Cardiac muscle cell (in vitro differentiated cells and primary cell): ENCODE data around the gene SPCS1. TPM values are rescaled to one million over a fixed set of nuclear protein-coding genes. Genes with fewer than 3 reads are reported as not detected.

ENCODE experiments used
- DNase-seq, 2 donors: peaks; one replicate each; pipeline versions ENCODE4 v3.0.0 to v3.0.0-alpha.2; 2010 to 2017; ENCODE audit warnings: low read depth in 1 of 2, low spot score in 1 of 2
- H3K27ac ChIP-seq: fragments of 200-600 bp; sonication (generic); 2 replicates; pipeline ENCODE4 v1.5.1; 2016
- H3K27me3 ChIP-seq: fragments of 200-600 bp; sonication (generic); 2 replicates; pipeline ENCODE4 v1.6.0; 2016; ENCODE audit warnings: control low read depth
- H3K36me3 ChIP-seq: fragments of 200-600 bp; sonication (generic); 2 replicates; pipeline ENCODE4 v1.5.1; 2016; ENCODE audit warnings: control low read depth
- H3K4me1 ChIP-seq: fragments of 200-600 bp; sonication (generic); 2 replicates; pipeline ENCODE4 v1.8.1; 2017; ENCODE audit warnings: low read depth, mild to moderate bottlenecking, mixed run types
- H3K4me3 ChIP-seq: fragments of 200-600 bp; sonication (generic); 2 replicates; pipeline ENCODE4 v1.5.1; 2016; ENCODE audit warnings: mild to moderate bottlenecking
- H3K9me3 ChIP-seq: fragments of 200-600 bp; sonication (generic); 2 replicates; pipeline ENCODE4 v1.5.1; 2017; ENCODE audit warnings: low read depth, mild to moderate bottlenecking, control low read depth
- CTCF ChIP-seq: IDR thresholded peaks from 2 replicates; pipeline ENCODE4 v1.5.1; 2012; ENCODE audit warnings: low read depth, mild to moderate bottlenecking, low read length
- polyA plus RNA-seq: library from polyadenylated mRNA; unstranded; fragments of >200 nt; fragmentation: Nextera tagmentation; extraction: Ambion mirVana; gene quantifications from 2 replicates; pipeline ENCODE4 v1.2.1, GENCODE V29; 2016
- total RNA-seq: library from RNA; depleted of rRNA; stranded (reverse); fragments of >200 nt; gene quantifications from 2 replicates; pipeline ENCODE4 v1.2.3, GENCODE V29; 2016

SPCS1 gene
- total and polyA plus RNA-seq, 2 experiments from 2014 or later = 103 to 234 TPM

GRCh38 chr3:52696830-52697631 lies 8.9 kb upstream of the SPCS1 start:
- no peaks in the 10 kb centered on the region for H3K27me3 ChIP-seq
- no peak for DNase-seq
- H3K36me3 ChIP-seq = peaks cover 58% of the 10 kb centered on the region
- no peaks in the 10 kb centered on the region for H3K9me3 ChIP-seq
- TF ChIP-seq CTCF = no peak
- H3K4me1 ChIP-seq = no peaks in the 10 kb centered on the region
- no peak overlapping the region for H3K4me3 ChIP-seq
- H3K27ac ChIP-seq = no peak overlapping the region

- no peak overlapping the region for H3K27ac ChIP-seq
- no peaks in the 10 kb centered on the region for H3K9me3 ChIP-seq
- H3K27me3 ChIP-seq = no peaks in the 10 kb centered on the region
- no peak for TF ChIP-seq CTCF
- DNase-seq = no peak
- peaks cover 54% of the 10 kb centered on the region for H3K36me3 ChIP-seq
- H3K4me3 ChIP-seq = no peak overlapping the region
- H3K4me1 ChIP-seq = no peaks in the 10 kb centered on the region
Measured at GRCh38 chr3:52697632-52697965, 8.3 kb upstream of the SPCS1 start.

GRCh38 chr3:52703341-52703740 lies 2.6 kb upstream of the SPCS1 start:
- H3K4me3 ChIP-seq = no peak overlapping the region
- TF ChIP-seq CTCF = no peak
- H3K27ac ChIP-seq = no peak overlapping the region
- H3K36me3 ChIP-seq = peaks cover 8% of the 10 kb centered on the region
- no peaks in the 10 kb centered on the region for H3K9me3 ChIP-seq
- no peak for DNase-seq
- H3K27me3 ChIP-seq = no peaks in the 10 kb centered on the region
- H3K4me1 ChIP-seq = peaks cover 6% of the 10 kb centered on the region

- Histone ChIP-seq H3K9me3 (no peaks in the 10 kb centered on the region), H3K36me3 (peaks cover 7% of the 10 kb centered on the region), H3K27ac (peak overlapping the region; percentile 82), H3K4me1 (peaks cover 6% of the 10 kb centered on the region), H3K27me3 (no peaks in the 10 kb centered on the region), H3K4me3 (peak overlapping the region; percentile 97)
- DNase-seq = peak; percentile 10 to 26
- no peak for TF ChIP-seq CTCF
Measured at GRCh38 chr3:52704611-52705437, 1.1 kb upstream of the SPCS1 start.

- Histone ChIP-seq H3K9me3 (no peaks in the 10 kb centered on the region), H3K4me1 (peaks cover 6% of the 10 kb centered on the region), H3K27me3 (no peaks in the 10 kb centered on the region), H3K36me3 (peaks cover 7% of the 10 kb centered on the region), H3K4me3 (peak overlapping the region; percentile 97), H3K27ac (peak overlapping the region; percentile 82)
- TF ChIP-seq CTCF = no peak
- DNase-seq = no peak
Measured at GRCh38 chr3:52705438-52705687, 543 bp upstream of the SPCS1 start.
